Superior temporal gyrus (tissue), 1 donor: ENCODE data around the gene MARS1.
"Not testable (repeated sequence)": the region's sequence is repeated elsewhere in the genome, so short reads cannot be mapped to it uniquely, and the experiment has no call there.

Experiments
- DNase-seq: peaks from one replicate; pipeline ENCODE4 v3.0.0-alpha.2; 2016; ENCODE audit errors: extremely low spot score

MARS1 gene

DNA sequence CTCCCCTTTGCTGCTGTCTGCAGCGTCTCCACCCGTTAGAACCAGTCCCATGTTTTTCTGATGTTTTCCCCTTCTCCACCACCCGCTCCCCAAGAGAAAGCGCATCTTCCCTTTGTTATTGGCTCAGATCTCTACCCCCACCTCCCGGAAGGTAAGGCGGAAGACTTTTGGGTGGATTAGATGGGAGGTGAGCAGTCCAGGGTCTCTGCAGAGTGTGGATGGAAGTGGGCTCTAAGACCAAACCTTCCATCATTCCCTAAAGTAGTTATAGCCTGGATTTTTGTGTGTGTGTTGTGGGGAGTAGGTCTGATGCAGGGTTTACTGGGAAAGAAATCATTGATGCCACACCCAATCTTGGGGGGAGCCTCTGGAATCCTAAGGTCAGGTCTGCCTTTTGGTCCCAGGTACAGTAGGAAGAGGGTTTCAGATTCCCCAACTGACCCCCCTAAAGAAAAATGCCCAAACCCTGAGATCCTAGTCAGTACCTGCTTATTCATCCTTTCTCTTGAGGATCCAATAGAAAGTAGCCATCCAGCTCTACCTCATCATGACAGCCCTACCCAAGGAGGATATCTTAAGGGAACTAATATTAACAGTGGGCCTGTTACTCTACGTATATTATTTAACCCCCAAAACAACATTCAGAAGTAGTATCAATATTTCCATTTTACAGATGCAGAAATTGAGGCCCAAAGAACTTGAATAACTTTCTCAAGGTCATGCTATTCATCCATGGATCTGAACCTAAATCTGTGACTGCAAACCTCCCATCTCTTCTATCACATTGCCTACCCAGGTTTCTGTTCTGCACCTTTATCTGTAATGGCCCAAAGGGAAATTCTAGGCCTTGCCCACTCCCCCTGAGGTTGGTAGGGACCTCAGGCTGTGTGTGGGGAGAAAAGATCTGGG lies 63.0 kb downstream of the MARS1 start:
- no peak for DNase-seq

DNA sequence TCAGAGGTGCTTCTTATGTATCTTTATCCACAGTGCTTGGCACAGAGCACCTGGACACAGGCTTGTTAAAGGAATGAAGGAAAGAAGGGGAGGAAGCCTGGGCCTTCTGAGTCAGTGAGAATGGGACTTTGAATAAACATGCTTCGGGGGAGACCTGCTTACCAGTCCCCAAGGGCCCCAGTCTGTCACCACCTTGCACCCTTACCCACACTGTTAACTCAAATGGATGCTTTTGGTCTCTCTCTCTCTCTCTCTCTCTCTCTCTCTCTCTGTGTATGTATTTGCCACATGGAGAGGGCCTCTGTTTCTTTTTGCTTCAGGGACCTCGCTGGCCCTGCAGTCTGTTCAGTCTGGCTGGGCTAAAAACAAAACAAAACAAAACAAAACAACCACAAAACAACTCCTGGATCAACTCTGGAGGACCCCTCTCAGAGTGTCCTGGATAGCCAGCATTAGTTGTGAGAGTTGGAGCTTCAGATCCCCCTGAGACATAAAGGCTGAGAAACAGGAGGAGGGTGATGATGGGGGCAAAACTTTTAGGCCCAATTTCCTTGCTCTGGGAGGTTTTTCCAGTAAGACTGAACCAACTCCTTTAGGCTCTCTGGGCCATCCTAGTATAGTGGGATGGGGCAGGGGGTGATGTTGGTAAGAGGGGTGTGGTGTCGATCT lies 63.9 kb downstream of the MARS1 start:
- no peak for DNase-seq

DNA sequence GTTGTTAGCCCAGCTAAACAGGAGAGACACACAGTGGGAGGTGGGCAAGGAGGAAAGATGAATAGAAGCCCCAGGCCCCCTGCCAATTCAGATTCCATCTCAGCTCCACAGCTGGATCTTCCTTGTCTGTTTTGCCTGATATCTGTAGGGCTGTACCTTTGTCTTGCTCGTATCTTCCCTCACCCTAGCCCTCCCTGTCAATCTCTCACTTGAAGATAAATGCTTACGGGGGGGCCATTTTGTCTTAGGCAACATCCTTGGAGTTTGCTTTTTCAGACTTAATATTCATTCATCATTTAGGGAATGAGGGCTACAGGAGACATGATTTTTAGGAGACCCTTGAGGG lies 64.4 kb downstream of the MARS1 start:
- DNase-seq, result no peak

- DNase-seq, result no peak
Measured at GRCh38 chr12:57552835-57553313, 65.0 kb downstream of the MARS1 start.

- no peak for DNase-seq
Measured at GRCh38 chr12:57553343-57554202, 65.7 kb downstream of the MARS1 start.

DNA sequence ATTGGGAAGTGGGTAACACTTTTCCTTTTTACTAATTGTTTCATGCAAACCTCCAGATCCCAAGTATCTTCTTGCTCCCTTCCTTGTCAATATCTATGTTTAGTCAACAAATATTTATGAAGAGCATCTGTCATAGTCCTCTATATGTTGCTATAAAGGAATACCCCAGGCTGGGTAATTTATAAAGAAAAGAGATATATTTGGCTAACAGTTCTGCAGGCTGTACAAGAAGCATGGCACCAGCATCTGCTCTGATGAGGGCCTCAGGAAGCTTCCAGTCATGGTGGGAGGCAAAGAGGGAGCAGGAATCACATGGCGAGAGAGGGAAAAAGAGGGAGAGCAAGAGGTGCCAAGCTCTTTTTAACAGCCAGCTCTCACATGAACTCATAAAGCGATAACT lies 66.6 kb downstream of the MARS1 start:
- no peak for DNase-seq

GRCh38 chr12:57554897-57555296 lies 67.0 kb downstream of the MARS1 start:
- no peak for DNase-seq

DNA sequence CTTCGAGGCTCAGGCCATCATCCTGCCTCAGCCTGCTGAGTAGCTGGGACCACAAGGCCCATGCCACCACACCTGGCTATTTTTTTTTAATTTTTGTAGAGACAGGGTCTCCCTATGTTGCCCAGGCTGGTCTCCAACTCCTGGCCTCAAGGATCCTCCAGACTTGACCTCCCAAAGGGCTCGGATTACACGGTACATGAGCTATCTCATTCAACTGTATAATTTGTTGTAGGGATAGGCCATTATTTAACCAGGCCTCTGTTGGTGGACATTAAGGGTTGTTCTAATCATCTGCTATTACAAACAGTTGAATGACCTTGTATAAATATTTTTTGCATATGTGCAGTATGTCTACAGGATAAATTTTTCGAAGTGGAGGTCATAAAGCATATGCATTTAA lies 71.0 kb downstream of the MARS1 start:
- no peak for DNase-seq

- DNase-seq, result no peak
Measured at GRCh38 chr12:57560516-57560915, 72.6 kb downstream of the MARS1 start.

GRCh38 chr12:57561117-57561516 lies 73.2 kb downstream of the MARS1 start:
- not testable (repeated sequence) for DNase-seq

- DNase-seq, result no peak
Measured at GRCh38 chr12:57563358-57563757, 75.5 kb downstream of the MARS1 start.

GRCh38 chr12:57564178-57564740 lies 76.4 kb downstream of the MARS1 start:
- no peak for DNase-seq
